Measurements from ENCODE around the gene FBXW2.
A peak's percentile ranks its signal among the peaks of the same experiment; 100 is the strongest.

FBXW2 gene

GRCh38 chr9:120726484-120726883, 66.7 kb downstream of the FBXW2 start:
- no peak overlapping the region for H2BK15ac ChIP-seq (ENCODE audit: low read length)
- no peak overlapping the region for H3K18ac ChIP-seq (ENCODE audit: low read length)
- no peak overlapping the region for H3K23ac ChIP-seq (ENCODE audit: low read depth, low read length, poor library complexity)
- no peak overlapping the region for H3K9ac ChIP-seq (ENCODE audit: low read depth, low read length, poor library complexity)
- no peaks in the 10 kb centered on the region for H3K9me3 ChIP-seq (replicated peaks in 1 of 2; ENCODE audit: control insufficient read depth in 2 of 2, insufficient read depth in 1 of 2, low read depth in 1 of 2, low read length in 2 of 2)
- H2AFZ ChIP-seq (ENCODE audit: low read length) = peak overlapping the region; percentile 11
- no peak overlapping the region for H2AK5ac ChIP-seq (ENCODE audit: low read depth, low read length)
- no peak overlapping the region for H3K4me2 ChIP-seq (ENCODE audit: insufficient read depth, low read length, poor library complexity, severe bottlenecking)
- H4K8ac ChIP-seq (ENCODE audit: low read depth, low read length) = no peak overlapping the region
- no peaks in the 10 kb centered on the region for H3K27me3 ChIP-seq (ENCODE audit: control insufficient read depth in 3 of 3, insufficient read depth in 3 of 3, low read depth in 1 of 3, low read length in 3 of 3)
- H2BK12ac ChIP-seq (ENCODE audit: low read length) = no peak overlapping the region
- H2BK120ac ChIP-seq (ENCODE audit: low read depth, low read length) = no peak overlapping the region
- H3K4me3 ChIP-seq (ENCODE audit: low read length in 2 of 2) = no peak overlapping the region
- H3K79me1 ChIP-seq (ENCODE audit: low read depth, low read length) = no peaks in the 10 kb centered on the region
- H4K91ac ChIP-seq (ENCODE audit: low read depth, low read length, poor library complexity) = no peak overlapping the region
- H3K14ac ChIP-seq (ENCODE audit: low read length) = no peak overlapping the region
- no peak for DNase-seq (ENCODE audit: low spot score)
- no CpG with 5 or more reads among the region's 2 CpGs for WGBS, 2 donors (ENCODE audit: extremely low coverage in 2 of 2, insufficient read length in 2 of 2, insufficient replicate concordance in 1 of 2)
- no peaks in the 10 kb centered on the region for H3K36me3 ChIP-seq (replicated peaks in 1 of 2; ENCODE audit: control insufficient read depth in 2 of 2, insufficient read depth in 2 of 2, low read length in 2 of 2)
- H3K27ac ChIP-seq (replicated peaks; ENCODE audit: low read length) = no peak overlapping the region
- no peak overlapping the region for H2BK5ac ChIP-seq (ENCODE audit: low read length)
- no peak overlapping the region for H3K4ac ChIP-seq (ENCODE audit: low read length)
- H3K4me1 ChIP-seq (ENCODE audit: control insufficient read depth in 2 of 2, insufficient read depth in 1 of 2, low read depth in 1 of 2, low read length in 2 of 2) = peaks cover 6 to 13% of the 10 kb centered on the region in 2 donors

GRCh38 chr9:120725907-120726306, 67.3 kb downstream of the FBXW2 start:
- H3K27me3 ChIP-seq (ENCODE audit: control insufficient read depth in 3 of 3, insufficient read depth in 3 of 3, low read depth in 1 of 3, low read length in 3 of 3) = no peaks in the 10 kb centered on the region
- no peak overlapping the region for H2BK120ac ChIP-seq (ENCODE audit: low read depth, low read length)
- no peak overlapping the region for H2AFZ ChIP-seq (ENCODE audit: low read length)
- no peak overlapping the region for H3K4ac ChIP-seq (ENCODE audit: low read length)
- no peak overlapping the region for H2BK5ac ChIP-seq (ENCODE audit: low read length)
- H3K36me3 ChIP-seq (replicated peaks in 1 of 2; ENCODE audit: control insufficient read depth in 2 of 2, insufficient read depth in 2 of 2, low read length in 2 of 2) = no peaks in the 10 kb centered on the region
- H4K8ac ChIP-seq (ENCODE audit: low read depth, low read length) = no peak overlapping the region
- H2AK5ac ChIP-seq (ENCODE audit: low read depth, low read length) = no peak overlapping the region
- no peak overlapping the region for H4K91ac ChIP-seq (ENCODE audit: low read depth, low read length, poor library complexity)
- H3K23ac ChIP-seq (ENCODE audit: low read depth, low read length, poor library complexity) = no peak overlapping the region
- H3K27ac ChIP-seq (replicated peaks; ENCODE audit: low read length) = no peak overlapping the region
- no peak overlapping the region for H3K18ac ChIP-seq (ENCODE audit: low read length)
- no peak overlapping the region for H2BK12ac ChIP-seq (ENCODE audit: low read length)
- DNase-seq (ENCODE audit: low spot score) = no peak
- no peak overlapping the region for H3K9ac ChIP-seq (ENCODE audit: low read depth, low read length, poor library complexity)
- no peaks in the 10 kb centered on the region for H3K79me1 ChIP-seq (ENCODE audit: low read depth, low read length)
- peaks cover 4 to 9% of the 10 kb centered on the region in 2 donors for H3K4me1 ChIP-seq (ENCODE audit: control insufficient read depth in 2 of 2, insufficient read depth in 1 of 2, low read depth in 1 of 2, low read length in 2 of 2)
- WGBS, 2 donors (ENCODE audit: extremely low coverage in 2 of 2, insufficient read length in 2 of 2, insufficient replicate concordance in 1 of 2) = no CpG with 5 or more reads among the region's 1 CpG
- H3K4me3 ChIP-seq (ENCODE audit: low read length in 2 of 2) = no peak overlapping the region
- H2BK15ac ChIP-seq (ENCODE audit: low read length) = no peak overlapping the region
- no peaks in the 10 kb centered on the region for H3K9me3 ChIP-seq (replicated peaks in 1 of 2; ENCODE audit: control insufficient read depth in 2 of 2, insufficient read depth in 1 of 2, low read depth in 1 of 2, low read length in 2 of 2)
- H3K4me2 ChIP-seq (ENCODE audit: insufficient read depth, low read length, poor library complexity, severe bottlenecking) = no peak overlapping the region
- no peak overlapping the region for H3K14ac ChIP-seq (ENCODE audit: low read length)

- H3K79me1 ChIP-seq (ENCODE audit: low read depth, low read length) = no peaks in the 10 kb centered on the region
- no peaks in the 10 kb centered on the region for H3K9me3 ChIP-seq (replicated peaks in 1 of 2; ENCODE audit: control insufficient read depth in 2 of 2, insufficient read depth in 1 of 2, low read depth in 1 of 2, low read length in 2 of 2)
- H3K14ac ChIP-seq (ENCODE audit: low read length) = no peak overlapping the region
- no peak overlapping the region for H2BK120ac ChIP-seq (ENCODE audit: low read depth, low read length)
- H2BK12ac ChIP-seq (ENCODE audit: low read length) = no peak overlapping the region
- no peak overlapping the region for H3K9ac ChIP-seq (ENCODE audit: low read depth, low read length, poor library complexity)
- H3K4me2 ChIP-seq (ENCODE audit: insufficient read depth, low read length, poor library complexity, severe bottlenecking) = no peak overlapping the region
- H3K18ac ChIP-seq (ENCODE audit: low read length) = no peak overlapping the region
- no peak overlapping the region for H2BK15ac ChIP-seq (ENCODE audit: low read length)
- no peaks in the 10 kb centered on the region for H3K36me3 ChIP-seq (replicated peaks in 1 of 2; ENCODE audit: control insufficient read depth in 2 of 2, insufficient read depth in 2 of 2, low read length in 2 of 2)
- H3K4me3 ChIP-seq (ENCODE audit: low read length in 2 of 2) = no peak overlapping the region
- no peak overlapping the region for H3K23ac ChIP-seq (ENCODE audit: low read depth, low read length, poor library complexity)
- H3K27me3 ChIP-seq (ENCODE audit: control insufficient read depth in 3 of 3, insufficient read depth in 3 of 3, low read depth in 1 of 3, low read length in 3 of 3) = no peaks in the 10 kb centered on the region
- H4K91ac ChIP-seq (ENCODE audit: low read depth, low read length, poor library complexity) = no peak overlapping the region
- no peak overlapping the region for H2BK5ac ChIP-seq (ENCODE audit: low read length)
- no CpG with 5 or more reads among the region's 1 CpG for WGBS, 2 donors (ENCODE audit: extremely low coverage in 2 of 2, insufficient read length in 2 of 2, insufficient replicate concordance in 1 of 2)
- no peak overlapping the region for H3K27ac ChIP-seq (replicated peaks; ENCODE audit: low read length)
- H4K8ac ChIP-seq (ENCODE audit: low read depth, low read length) = no peak overlapping the region
- DNase-seq (ENCODE audit: low spot score) = no peak
- no peak overlapping the region for H2AFZ ChIP-seq (ENCODE audit: low read length)
- no peak overlapping the region for H3K4ac ChIP-seq (ENCODE audit: low read length)
- H3K4me1 ChIP-seq (ENCODE audit: control insufficient read depth in 2 of 2, insufficient read depth in 1 of 2, low read depth in 1 of 2, low read length in 2 of 2) = peaks cover 0 to 4% of the 10 kb centered on the region in 2 donors
- no peak overlapping the region for H2AK5ac ChIP-seq (ENCODE audit: low read depth, low read length)
Observed at GRCh38 chr9:120724757-120725400, 68.3 kb downstream of the FBXW2 start.

GRCh38 chr9:120723565-120723964, 69.7 kb downstream of the FBXW2 start:
- no peaks in the 10 kb centered on the region for H3K79me1 ChIP-seq (ENCODE audit: low read depth, low read length)
- no peak overlapping the region for H3K14ac ChIP-seq (ENCODE audit: low read length)
- no peak overlapping the region for H4K91ac ChIP-seq (ENCODE audit: low read depth, low read length, poor library complexity)
- no peak overlapping the region for H2BK5ac ChIP-seq (ENCODE audit: low read length)
- H3K4me2 ChIP-seq (ENCODE audit: insufficient read depth, low read length, poor library complexity, severe bottlenecking) = no peak overlapping the region
- H3K4me1 ChIP-seq (ENCODE audit: control insufficient read depth in 2 of 2, insufficient read depth in 1 of 2, low read depth in 1 of 2, low read length in 2 of 2) = no peaks in the 10 kb centered on the region
- H3K27me3 ChIP-seq (ENCODE audit: control insufficient read depth in 3 of 3, insufficient read depth in 3 of 3, low read depth in 1 of 3, low read length in 3 of 3) = no peaks in the 10 kb centered on the region
- H2BK120ac ChIP-seq (ENCODE audit: low read depth, low read length) = no peak overlapping the region
- H3K27ac ChIP-seq (replicated peaks; ENCODE audit: low read length) = no peak overlapping the region
- H3K9me3 ChIP-seq (replicated peaks in 1 of 2; ENCODE audit: control insufficient read depth in 2 of 2, insufficient read depth in 1 of 2, low read depth in 1 of 2, low read length in 2 of 2) = no peaks in the 10 kb centered on the region
- no peak overlapping the region for H3K4ac ChIP-seq (ENCODE audit: low read length)
- no peak overlapping the region for H3K23ac ChIP-seq (ENCODE audit: low read depth, low read length, poor library complexity)
- no peak overlapping the region for H4K8ac ChIP-seq (ENCODE audit: low read depth, low read length)
- WGBS, 2 donors (ENCODE audit: extremely low coverage in 2 of 2, insufficient read length in 2 of 2, insufficient replicate concordance in 1 of 2) = no CpG with 5 or more reads among the region's 3 CpGs
- H2BK12ac ChIP-seq (ENCODE audit: low read length) = no peak overlapping the region
- no peak overlapping the region for H2BK15ac ChIP-seq (ENCODE audit: low read length)
- H3K4me3 ChIP-seq (ENCODE audit: low read length in 2 of 2) = no peak overlapping the region
- no peaks in the 10 kb centered on the region for H3K36me3 ChIP-seq (replicated peaks in 1 of 2; ENCODE audit: control insufficient read depth in 2 of 2, insufficient read depth in 2 of 2, low read length in 2 of 2)
- H3K18ac ChIP-seq (ENCODE audit: low read length) = no peak overlapping the region
- H2AK5ac ChIP-seq (ENCODE audit: low read depth, low read length) = no peak overlapping the region
- no peak for DNase-seq (ENCODE audit: low spot score)
- H3K9ac ChIP-seq (ENCODE audit: low read depth, low read length, poor library complexity) = no peak overlapping the region
- no peak overlapping the region for H2AFZ ChIP-seq (ENCODE audit: low read length)
